ENCODE measurements around the gene GNAO1. TPM values are rescaled to one million over a fixed set of nuclear protein-coding genes. Genes with fewer than 3 reads are reported as not detected.
A peak's percentile ranks its signal among the peaks of the same experiment; 100 is the strongest.

The GNAO1 gene
- total and polyA plus RNA-seq, 2 of the 13 experiments (the other 11 are each of a cell fraction or from before 2014, with no cell fraction given), result not detected

GRCh38 chr16:56357765-56358322, 166.6 kb downstream of the GNAO1 start (continued):
- TF ChIP-seq CENPBD1 (CRISPR knock-in tag; IDR thresholded peaks at IDR 0.05; ENCODE audit: borderline replicate concordance, low read depth), result no peak
- TF ChIP-seq TAF15 (IDR thresholded peaks at IDR 0.05; ENCODE audit: low read depth, low read length, poor library complexity, severe bottlenecking), result no peak
- peak; percentile 84; the same call in 1 of the 2 replicates for TF ChIP-seq NFKB2 (CRISPR knock-in tag; IDR thresholded peaks at IDR 0.05; ENCODE audit: borderline replicate concordance)
- no peak for TF ChIP-seq NR3C1 (CRISPR knock-in tag; IDR thresholded peaks at IDR 0.05)
- TF ChIP-seq FOXO4 (CRISPR knock-in tag; conservative IDR thresholded peaks at IDR 0.05), result no peak
- TF ChIP-seq PAF1 (CRISPR knock-in tag; IDR thresholded peaks at IDR 0.05), result no peak
- peak; percentile 65; the same call in 1 of the 2 replicates for TF ChIP-seq HDAC1 (CRISPR knock-in tag; IDR thresholded peaks at IDR 0.05)
- peak; percentile 79 for TF ChIP-seq ZNF574 (CRISPR knock-in tag; IDR thresholded peaks at IDR 0.05)
- TF ChIP-seq ATF1 (CRISPR knock-in tag; IDR thresholded peaks at IDR 0.05), result no peak
- no peak for TF ChIP-seq RBAK (CRISPR knock-in tag; IDR thresholded peaks at IDR 0.05)
- TF ChIP-seq ZSCAN29 (CRISPR knock-in tag; conservative IDR thresholded peaks at IDR 0.05), result no peak
- TF ChIP-seq CHD4 (IDR thresholded peaks at IDR 0.05; ENCODE audit: borderline replicate concordance, low read length), result no peak
- no peak for TF ChIP-seq ZFP82 (CRISPR knock-in tag; IDR thresholded peaks at IDR 0.05; ENCODE audit: borderline replicate concordance)
- TF ChIP-seq DRAP1 (CRISPR knock-in tag; IDR thresholded peaks at IDR 0.05), result no peak
- TF ChIP-seq KIAA2018 (CRISPR knock-in tag; IDR thresholded peaks at IDR 0.05; ENCODE audit: borderline replicate concordance), result no peak

Data from HepG2 (cell line).